ENCODE data around the gene NRG4.
"Not testable (repeated sequence)": the region's sequence is repeated elsewhere in the genome, so short reads cannot be mapped to it uniquely, and the experiment has no call there.

The NRG4 gene

DNA sequence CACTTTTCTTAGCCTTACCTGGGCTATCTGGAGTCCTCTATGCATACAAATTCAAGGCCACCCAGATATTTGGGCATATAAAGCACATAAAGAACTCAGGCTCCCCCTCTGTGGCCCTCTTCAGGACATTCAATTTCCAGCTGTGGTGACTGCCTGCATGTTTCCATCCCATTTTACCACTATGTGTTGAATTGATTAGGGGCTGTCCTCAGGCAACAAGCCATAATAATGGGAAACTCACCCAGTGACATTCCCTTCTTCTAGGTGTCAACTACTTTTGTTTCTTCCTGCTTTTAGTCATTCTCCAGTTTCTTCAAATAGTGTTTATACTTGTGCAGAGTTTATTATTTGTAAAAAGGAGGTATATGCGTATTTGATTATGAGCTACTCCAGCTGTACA lies 18.0 kb downstream of the NRG4 start:
- no peak for DNase-seq (ENCODE audit: low read depth in 3 of 3, low spot score in 1 of 3)

DNA sequence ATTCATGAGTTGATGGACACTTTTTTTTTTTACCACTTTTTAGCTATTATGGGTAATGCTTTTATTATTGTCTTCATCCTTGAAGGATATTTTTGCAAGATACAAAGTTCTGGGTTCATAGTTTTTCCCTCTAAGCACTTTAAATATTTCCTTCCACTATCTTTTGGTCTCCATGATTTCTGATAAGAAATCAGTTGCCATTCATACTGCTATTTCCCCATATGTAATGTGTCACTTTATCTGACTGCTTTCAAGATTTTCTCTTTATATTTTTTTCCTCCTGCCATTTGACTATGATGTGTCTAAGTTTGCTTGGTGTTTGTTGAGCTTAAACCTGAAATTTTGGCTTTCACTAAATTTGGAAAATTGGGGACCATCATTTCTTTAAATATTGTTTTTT lies 19.3 kb downstream of the NRG4 start:
- no peak for DNase-seq (ENCODE audit: low read depth in 3 of 3, low spot score in 1 of 3)

DNA sequence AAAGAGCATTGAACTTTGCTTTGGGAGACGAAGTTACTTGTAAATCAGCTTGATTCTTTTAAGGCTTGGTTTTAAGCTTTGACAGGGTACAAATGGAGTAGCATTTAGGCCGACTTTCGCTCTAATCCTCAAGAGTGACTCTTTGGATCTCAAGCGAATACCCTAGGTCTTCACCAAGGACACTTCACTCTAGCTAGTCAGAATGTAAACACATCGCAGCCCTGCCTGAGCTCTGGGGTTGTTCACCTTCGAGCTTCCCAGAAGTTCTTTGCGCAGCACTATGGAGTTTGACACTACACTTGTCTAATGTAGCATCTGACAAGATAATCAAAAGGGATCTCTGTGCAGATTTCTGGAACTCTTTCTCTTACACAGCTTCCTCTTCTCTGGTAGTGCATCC lies 22.3 kb downstream of the NRG4 start:
- no peak for DNase-seq (ENCODE audit: low read depth in 3 of 3, low spot score in 1 of 3)

DNA sequence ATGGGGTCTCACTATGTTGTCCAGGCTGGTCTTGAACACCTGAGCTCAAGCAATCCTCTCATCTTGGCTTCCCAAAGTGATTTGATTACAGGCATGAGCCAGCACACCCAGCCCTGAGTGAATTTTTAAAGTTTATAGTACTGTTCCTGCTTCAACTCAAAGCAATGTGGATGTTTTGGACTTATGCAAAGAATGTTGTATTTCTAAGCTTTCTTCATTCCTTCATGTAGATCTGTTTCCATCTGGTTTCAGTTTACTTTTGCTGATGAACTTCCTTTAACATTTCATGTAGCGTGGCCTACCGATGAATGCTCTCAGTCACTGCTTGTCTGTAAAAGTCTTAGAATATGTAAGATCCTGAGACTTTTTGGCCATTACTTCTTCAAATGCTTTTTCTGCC lies 23.2 kb downstream of the NRG4 start:
- DNase-seq (ENCODE audit: low read depth in 3 of 3, low spot score in 1 of 3), result no peak

DNA sequence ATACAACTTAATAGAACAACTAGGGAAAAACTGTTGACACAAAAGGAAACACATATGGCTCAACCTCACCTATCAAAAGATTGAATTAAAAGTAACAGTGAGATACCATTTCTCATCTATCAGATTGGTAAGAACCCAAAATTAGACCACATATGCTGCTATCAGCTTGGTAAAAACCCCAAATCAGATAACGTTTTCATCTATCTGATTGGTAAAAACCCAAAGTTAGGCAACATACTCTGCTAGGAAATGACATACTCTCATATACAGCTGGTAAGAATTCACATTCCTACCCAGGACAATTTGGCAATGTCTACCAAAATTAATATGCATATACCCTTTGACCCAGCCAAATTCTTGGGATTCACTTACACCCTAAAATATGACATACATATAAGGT lies 26.3 kb downstream of the NRG4 start:
- no peak for DNase-seq (ENCODE audit: low read depth in 3 of 3, low spot score in 1 of 3)

DNA sequence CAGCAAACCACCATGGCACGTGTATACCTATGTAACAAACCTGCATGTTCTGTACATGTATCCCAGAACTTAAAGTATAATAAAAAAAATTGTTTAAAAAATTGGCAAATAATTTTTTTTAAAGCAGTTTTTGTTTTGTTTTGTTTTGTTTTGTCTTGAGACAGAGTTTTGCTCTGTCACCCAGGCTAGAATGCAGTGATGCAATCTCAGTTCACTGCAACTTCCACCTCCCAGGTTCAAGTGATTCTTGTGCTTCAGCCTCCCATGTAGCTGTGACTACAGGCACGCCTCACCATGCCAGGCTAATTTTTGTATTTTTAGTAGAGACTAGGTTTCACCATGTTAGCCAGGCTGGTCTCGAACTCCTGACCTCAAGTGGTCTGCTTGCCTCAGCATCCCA lies 27.5 kb downstream of the NRG4 start:
- not testable (repeated sequence) for DNase-seq (ENCODE audit: low read depth in 3 of 3, low spot score in 1 of 3)

DNA sequence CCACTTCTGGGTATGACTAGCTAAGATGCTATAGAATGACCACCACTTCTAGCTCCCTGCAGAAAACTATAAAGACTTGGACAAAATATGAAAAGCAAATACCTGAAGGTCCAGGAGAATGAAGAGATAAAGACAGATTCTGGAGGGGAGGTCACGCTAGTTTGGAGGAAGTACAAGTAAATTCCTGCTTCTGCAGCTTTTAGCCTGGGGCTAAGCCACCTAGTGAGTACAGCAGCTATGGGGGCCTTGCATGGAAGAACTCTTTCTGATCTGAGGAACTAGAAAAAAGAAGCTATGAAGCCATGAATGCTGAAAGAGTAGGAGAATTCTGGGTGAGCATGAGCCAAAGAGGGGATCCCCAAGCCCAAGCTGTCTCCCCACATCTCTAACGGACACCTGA lies 29.8 kb downstream of the NRG4 start:
- no peak for DNase-seq (ENCODE audit: low read depth in 3 of 3, low spot score in 1 of 3)

DNA sequence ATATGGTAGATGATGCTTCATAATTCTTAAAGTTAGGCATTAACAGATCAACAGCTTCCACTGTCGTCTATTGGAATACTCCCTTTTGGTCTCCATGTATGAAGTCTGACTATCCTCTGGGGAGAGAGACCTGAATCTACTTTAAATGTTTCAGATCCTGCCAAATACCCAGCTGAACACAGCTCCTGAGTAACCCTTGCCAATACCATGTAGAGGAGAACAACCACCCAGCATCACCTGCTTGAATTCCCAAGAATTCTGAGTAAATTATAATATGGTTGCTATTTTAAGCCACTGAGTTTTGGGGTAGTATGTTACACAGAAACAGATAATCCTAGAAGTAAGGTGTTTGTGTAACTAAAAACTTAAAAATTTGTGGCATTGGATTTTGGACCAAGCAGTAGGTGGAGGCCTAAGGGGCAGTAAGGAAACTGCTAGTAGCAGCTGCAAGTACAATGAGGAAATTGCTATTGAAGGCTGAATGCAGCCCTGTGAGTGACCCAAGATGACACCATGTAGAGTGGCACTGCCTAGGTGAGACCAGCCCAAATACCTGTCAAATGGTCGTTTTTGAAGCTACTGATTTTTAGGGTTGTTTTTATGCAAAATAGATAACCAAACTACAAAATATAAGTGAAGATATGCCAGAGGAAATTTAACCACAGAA lies 30.9 kb downstream of the NRG4 start:
- no peak for DNase-seq (ENCODE audit: low read depth in 3 of 3, low spot score in 1 of 3)

DNA sequence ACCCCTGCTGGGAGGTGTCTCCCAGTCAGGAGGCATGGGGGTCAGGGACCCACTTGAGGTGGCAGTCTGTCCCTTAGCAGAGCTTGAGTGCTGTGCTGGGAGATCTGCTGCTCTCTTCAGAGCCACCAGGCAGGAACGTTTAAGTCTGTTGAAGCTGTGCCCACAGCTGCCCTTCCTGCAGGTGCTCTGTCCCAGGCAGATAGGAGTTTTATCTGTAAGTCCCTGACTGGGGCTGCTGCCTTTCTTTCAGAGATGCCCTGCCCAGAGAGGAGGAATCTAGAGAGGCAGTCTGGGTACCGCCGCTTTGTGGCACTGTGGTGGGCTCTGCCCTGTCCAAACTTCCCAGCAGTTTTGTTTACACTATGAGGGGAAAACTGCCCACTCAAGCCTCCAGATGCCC lies 35.5 kb downstream of the NRG4 start:
- DNase-seq (ENCODE audit: low read depth in 3 of 3, low spot score in 1 of 3), result not testable (repeated sequence)

DNA sequence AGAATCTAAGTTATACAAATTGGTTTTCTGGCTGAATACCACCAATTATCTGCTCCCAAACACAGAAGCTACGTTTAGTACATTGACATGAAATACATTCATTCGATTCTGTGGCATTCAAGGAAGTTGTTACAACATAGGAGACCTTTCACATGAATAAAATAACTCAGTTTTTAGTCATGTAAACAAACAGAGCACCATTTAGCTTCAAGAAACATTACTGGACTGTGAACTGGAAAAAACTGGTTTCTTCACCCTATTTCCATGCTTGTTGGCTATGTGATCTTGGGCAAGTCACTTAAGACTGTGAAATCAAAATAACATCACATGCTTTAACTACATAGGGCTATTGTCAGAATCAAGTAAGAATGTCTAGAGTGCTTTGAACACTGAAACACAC lies 46.2 kb downstream of the NRG4 start:
- DNase-seq (ENCODE audit: low read depth in 3 of 3, low spot score in 1 of 3), result no peak

DNA sequence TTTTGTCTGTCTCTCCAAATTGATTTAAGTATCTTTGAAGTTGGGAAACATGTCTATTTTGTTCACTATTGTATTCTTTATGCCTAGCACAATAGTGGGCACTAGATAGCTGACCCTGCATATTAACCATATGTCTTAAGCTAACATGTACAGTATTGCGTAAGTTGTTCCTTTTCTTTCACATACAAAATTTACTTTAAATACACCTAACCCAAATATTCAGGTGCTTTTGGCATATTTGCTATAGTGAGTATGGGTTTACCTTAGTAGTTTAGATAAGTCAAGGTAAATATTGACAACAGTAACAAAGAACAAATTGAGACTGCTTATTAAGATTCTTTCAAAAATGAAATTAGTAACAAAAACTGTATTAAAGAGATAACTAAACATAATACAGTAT lies 50.9 kb downstream of the NRG4 start:
- no peak for DNase-seq (ENCODE audit: low read depth in 3 of 3, low spot score in 1 of 3)

DNA sequence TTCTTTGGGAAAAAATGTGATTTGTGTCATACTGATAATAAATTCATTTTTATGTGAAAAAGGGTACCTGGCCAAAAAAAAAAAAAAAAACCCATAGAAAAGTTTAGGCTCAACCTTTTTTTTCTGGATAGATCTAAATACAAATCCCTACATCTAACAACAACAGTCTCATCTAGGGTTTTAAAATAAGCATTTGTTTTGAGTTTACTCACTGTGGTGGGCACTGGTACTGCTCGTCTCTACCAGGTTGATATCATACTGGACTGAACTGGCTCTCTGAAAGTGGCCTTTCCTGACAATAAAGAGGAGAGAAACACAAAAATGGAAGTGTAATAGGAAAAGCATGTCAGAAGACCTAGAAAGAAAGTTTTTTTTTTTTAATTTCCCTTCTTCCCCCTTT lies 56.5 kb downstream of the NRG4 start:
- DNase-seq (ENCODE audit: low read depth in 3 of 3, low spot score in 1 of 3), result no peak

DNA sequence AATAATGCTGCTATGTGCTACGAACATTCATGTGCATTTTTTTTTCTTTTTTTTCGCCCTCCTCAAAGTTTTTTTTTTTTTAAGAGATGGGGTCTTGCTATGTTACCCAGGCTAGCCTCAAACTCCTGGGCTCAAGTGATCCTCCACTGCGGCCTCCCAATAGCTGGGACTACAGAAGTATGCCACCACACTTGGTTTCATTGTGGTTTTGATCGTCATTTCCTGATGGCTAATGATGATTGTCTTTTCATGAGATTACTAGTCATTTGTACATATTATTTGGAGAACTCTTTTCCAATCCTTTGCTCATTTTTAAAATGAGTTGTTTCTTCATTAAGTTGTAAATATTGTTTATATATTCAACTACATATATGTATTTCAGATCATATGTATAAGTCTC lies 59.7 kb downstream of the NRG4 start:
- DNase-seq (ENCODE audit: low read depth in 3 of 3, low spot score in 1 of 3), result no peak

DNA sequence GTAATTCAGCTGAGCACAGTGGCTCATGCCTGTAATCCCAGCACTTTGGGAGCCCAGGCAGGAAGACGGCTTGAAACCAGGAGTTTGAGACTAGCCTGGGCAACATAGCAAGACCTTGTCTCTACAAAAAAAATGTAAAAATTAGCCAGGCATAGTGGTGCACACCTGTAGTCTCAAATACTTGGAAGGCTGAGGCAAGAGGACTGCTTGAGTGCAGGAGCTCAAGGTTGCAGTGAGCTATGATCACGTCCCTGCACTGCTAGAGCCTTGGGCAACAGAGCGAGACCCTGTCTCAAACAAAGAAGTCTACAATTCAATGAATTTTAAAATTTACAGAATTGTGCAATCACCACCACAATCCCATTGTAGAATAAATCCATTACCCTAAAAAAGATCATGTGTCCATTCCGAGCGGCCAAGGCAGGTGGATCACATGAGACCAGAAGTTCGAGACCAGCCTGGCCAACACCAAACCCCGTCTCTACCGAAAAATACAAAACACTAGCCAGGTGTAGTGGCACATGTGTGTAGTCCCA lies 63.4 kb downstream of the NRG4 start:
- DNase-seq (ENCODE audit: low read depth in 3 of 3, low spot score in 1 of 3), result no peak

DNA sequence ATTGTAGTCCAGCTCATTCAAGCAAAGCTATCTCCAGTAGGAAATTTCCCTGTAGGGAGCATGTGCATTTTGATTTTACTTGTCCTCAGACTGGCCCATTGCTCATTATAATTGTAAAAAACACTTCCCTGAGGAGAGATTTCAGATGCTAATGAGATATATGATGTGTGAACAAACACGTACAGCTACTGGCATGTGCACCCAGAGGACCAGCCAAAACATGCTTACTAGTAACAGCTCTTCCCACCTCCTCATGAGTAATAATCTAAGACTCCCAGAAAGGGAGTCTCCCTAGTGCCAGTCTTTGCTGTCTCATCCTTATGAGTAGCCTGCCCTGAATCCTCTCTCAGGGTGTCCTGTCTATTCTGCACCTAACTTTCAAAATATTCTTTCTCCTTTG lies 65.1 kb downstream of the NRG4 start:
- no peak for DNase-seq (ENCODE audit: low read depth in 3 of 3, low spot score in 1 of 3)

DNA sequence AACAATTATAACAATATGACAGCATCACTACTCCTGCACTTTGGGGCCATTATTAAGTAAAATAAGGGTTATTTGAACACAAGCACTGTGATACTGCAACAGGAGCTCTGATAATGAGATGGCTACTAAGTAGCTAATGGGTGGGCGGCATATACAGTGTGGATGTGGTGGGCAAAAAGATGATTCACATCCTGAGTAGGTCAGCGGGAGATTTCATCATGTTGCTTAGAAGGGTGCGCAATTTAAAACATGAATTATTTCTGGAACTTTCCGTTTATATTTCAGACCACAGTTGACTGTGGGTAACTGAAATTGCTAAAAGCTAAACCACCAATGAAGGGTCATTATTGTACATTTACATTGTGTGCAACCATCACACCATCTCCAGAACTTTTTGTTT lies 66.3 kb downstream of the NRG4 start:
- no peak for DNase-seq (ENCODE audit: low read depth in 3 of 3, low spot score in 1 of 3)

DNA sequence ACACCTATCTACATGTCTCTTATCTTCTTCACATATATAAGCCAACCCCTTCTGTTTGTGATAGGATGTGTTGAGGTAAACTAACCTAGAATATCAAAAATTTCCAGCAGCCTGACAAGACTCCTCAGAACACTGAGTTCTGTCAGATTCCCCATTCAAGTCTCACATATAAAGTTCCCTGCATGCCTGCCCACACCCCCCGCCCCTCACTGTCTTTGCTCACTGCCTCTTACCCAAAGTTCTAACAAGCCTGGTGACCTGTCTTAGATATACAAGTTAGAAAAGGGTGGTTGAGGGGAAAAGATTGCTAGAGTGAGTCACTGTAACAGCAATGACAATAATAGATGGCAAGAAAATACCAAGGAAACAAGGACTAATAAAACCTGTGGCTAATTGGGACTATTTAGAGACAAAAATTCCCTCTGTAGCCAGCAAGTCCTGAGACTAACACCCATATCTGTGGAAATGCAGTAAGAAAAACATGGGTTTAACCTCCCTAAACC lies 68.5 kb downstream of the NRG4 start:
- no peak for DNase-seq (ENCODE audit: low read depth in 3 of 3, low spot score in 1 of 3)

DNA sequence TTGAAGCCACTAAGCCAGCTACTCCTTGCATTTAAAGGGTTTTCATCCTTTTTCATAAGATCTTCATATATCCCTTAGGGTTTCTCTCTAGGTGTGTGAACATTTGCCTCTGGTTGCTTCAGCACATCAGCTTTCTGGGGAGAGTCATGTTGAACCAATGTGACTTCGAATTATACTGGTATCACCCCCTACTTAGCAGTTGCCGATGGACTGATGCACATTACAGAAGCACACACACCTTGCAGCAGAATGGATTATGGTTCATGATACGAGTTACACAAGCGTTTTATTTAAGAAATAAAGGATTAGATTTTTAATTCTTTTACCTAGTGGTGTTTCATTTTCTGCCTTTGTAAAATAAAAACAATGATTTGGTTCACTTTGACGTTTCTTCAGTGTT lies 69.0 kb downstream of the NRG4 start:
- DNase-seq (ENCODE audit: low read depth in 3 of 3, low spot score in 1 of 3), result no peak

DNA sequence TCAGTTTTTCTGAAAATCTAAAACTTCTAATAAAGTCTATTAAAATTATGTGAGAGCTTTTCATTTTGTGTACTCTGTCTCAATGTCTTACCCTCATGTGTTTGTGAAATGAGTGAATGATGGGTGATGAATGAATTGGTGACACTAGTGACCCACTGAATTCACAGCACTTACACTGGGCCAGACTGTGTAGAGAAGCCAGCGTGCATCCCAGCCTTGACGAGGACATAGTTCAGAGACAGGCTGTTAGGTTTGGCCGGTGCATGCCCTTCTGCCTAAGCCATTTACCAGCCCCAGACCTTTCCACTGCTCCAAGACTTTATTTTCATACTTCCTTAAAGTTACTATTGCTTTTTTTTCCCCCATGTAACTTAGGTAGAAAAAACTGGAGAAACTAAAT lies 69.8 kb downstream of the NRG4 start:
- no peak for DNase-seq (ENCODE audit: low read depth in 3 of 3, low spot score in 1 of 3)

DNA sequence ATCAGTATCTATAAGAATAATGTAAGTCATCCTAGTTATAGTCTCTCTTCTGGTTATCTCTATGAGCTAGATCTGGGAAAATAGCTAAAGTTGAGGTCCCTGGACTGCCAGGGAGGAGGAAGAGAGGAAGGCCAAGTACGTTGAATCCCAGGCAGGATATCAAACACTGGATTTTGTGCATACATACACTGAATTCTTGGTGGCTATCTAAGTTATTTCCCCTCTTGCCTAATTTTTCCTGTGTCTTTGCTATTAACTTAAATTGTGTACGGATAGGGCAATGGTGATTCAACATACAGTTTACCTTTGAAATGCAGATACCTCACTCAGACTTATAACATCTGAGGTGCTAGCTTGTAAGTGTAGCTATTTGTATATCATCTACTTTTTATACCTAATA lies 81.4 kb downstream of the NRG4 start:
- DNase-seq (ENCODE audit: low read depth in 3 of 3, low spot score in 1 of 3), result no peak

DNA sequence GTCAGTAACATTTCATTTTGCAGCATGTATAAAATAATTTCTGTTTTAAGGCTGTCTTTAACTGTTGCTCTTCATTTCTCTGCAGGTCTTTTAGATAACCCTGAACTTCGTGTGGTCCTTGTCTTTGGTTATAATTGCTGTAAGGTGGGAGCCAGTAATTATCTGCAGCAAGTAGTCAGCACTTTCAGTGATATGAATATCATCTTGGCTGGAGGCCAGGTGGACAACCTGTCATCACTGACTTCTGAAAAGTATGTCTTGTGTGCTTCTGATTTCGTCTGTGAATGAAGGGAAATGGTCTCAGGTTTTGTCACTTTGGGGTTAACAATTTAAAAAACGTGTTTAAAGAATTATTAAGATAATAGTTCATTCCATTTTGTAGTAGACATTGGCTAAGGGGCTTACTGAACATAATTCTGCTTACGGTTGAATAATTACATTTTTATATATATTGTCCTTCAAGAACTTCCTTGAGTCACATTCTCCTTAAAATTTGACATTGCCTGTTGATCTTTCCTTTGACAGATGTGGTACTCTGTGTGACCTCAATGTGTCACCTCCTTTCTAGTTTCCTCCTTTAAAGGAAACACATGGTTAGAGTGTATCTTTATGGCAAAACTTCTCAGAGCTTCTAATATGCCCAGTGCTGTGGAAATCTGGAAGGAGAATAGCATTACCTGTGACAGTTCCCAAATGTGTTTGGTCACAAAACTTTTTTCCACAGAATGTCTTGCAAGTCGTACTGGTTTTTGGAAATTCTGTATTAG lies 82.2 kb downstream of the NRG4 start:
- no peak for DNase-seq (ENCODE audit: low read depth in 3 of 3, low spot score in 1 of 3)

Data from stimulated activated CD4-positive, alpha-beta T cell treated with anti-CD3 and anti-CD28 coated beads, TNF-alpha, amount 100 ng/mL, for 1 hour (primary cell).